ENCODE results near the gene UNCX. TPM values are rescaled to one million over a fixed set of nuclear protein-coding genes. Genes with fewer than 3 reads are reported as not detected.
A peak's percentile ranks its signal among the peaks of the same experiment; 100 is the strongest.

Gene UNCX
- total and polyA plus RNA-seq, 2 experiments from 2014 or later = not detected

GRCh38 chr7:1210321-1210978 lies 22.2 kb upstream of the UNCX start:
- Histone ChIP-seq H3K4me1 (ENCODE audit: insufficient read depth) (no peaks in the 10 kb centered on the region), H3K4me2 (no peak overlapping the region), H3K79me2 (replicated peaks; ENCODE audit: insufficient read depth) (no peaks in the 10 kb centered on the region), H3K9me2 (ENCODE audit: insufficient read depth) (no peaks in the 10 kb centered on the region), H2AFZ (0 out of 2 replicates have a peak overlapping the region, but pooled peaks have one; percentile 47), H3K36me3 (ENCODE audit: insufficient read depth) (no peaks in the 10 kb centered on the region), H3F3A (replicated peaks; ENCODE audit: low read depth) (no peaks in the 10 kb centered on the region), H3K27ac (ENCODE audit: low read depth) (no peak overlapping the region), H3K4me3 (no peak overlapping the region), H4K20me1 (replicated peaks; ENCODE audit: insufficient read depth) (no peaks in the 10 kb centered on the region), H3K27me3 (ENCODE audit: insufficient read depth) (no peaks in the 10 kb centered on the region)
- TF ChIP-seq ZNF462 (CRISPR knock-in tag; IDR thresholded peaks at IDR 0.05) = no peak
- TF ChIP-seq NANOG (IDR thresholded peaks at IDR 0.05; ENCODE audit: borderline replicate concordance) = no peak
- TF ChIP-seq EZH2phosphoT487 (IDR thresholded peaks at IDR 0.05; ENCODE audit: unreplicated experiment) = no peak
- Mint-ChIP-seq H3K9me3 (no peaks in the 10 kb centered on the region), H3K27me3 (ENCODE audit: insufficient read depth, low read depth, poor library complexity) (peaks cover 7% of the 10 kb centered on the region), H3K4me1 (no peaks in the 10 kb centered on the region), H3K27ac (no peak overlapping the region), H3K4me3 (no peak overlapping the region), H3K36me3 (ENCODE audit: low read depth) (no peaks in the 10 kb centered on the region)
- ATAC-seq = no peak
- no peak for DNase-seq (ENCODE audit: low spot score)

GRCh38 chr7:1210979-1211608 lies 21.6 kb upstream of the UNCX start:
- H3K27me3 ChIP-seq (ENCODE audit: insufficient read depth) = no peaks in the 10 kb centered on the region
- no peaks in the 10 kb centered on the region for H3F3A ChIP-seq (replicated peaks; ENCODE audit: low read depth)
- no peaks in the 10 kb centered on the region for H3K36me3 ChIP-seq (ENCODE audit: insufficient read depth)
- ATAC-seq = peak; percentile 39; the same call in 2 of the 3 replicates
- H3K4me1 ChIP-seq (ENCODE audit: insufficient read depth) = no peaks in the 10 kb centered on the region
- H3K27me3 Mint-ChIP-seq (ENCODE audit: insufficient read depth, low read depth, poor library complexity) = peaks cover 7% of the 10 kb centered on the region
- H3K79me2 ChIP-seq (replicated peaks; ENCODE audit: insufficient read depth) = no peaks in the 10 kb centered on the region
- H4K20me1 ChIP-seq (replicated peaks; ENCODE audit: insufficient read depth) = no peaks in the 10 kb centered on the region
- H3K4me2 ChIP-seq = no peak overlapping the region
- H3K27ac ChIP-seq (ENCODE audit: low read depth) = no peak overlapping the region
- H2AFZ ChIP-seq = no peak overlapping the region
- DNase-seq (ENCODE audit: low spot score) = no peak
- no peak overlapping the region for H3K4me3 ChIP-seq
- H3K4me3 Mint-ChIP-seq = no peak overlapping the region
- H3K4me1 Mint-ChIP-seq = no peaks in the 10 kb centered on the region
- no peaks in the 10 kb centered on the region for H3K9me3 Mint-ChIP-seq
- H3K27ac Mint-ChIP-seq = no peak overlapping the region
- no peaks in the 10 kb centered on the region for H3K9me2 ChIP-seq (ENCODE audit: insufficient read depth)
- H3K36me3 Mint-ChIP-seq (ENCODE audit: low read depth) = no peaks in the 10 kb centered on the region
- TF ChIP-seq ZNF462 (CRISPR knock-in tag; IDR thresholded peaks at IDR 0.05) = no peak
- TF ChIP-seq EZH2phosphoT487 (IDR thresholded peaks at IDR 0.05; ENCODE audit: unreplicated experiment) = no peak
- TF ChIP-seq ZNF114 (CRISPR knock-in tag; IDR thresholded peaks at IDR 0.05) = no peak
